HG02973 (cell line): Measurements from ENCODE around the gene ABCC1.

Experiments
- ATAC-seq: cut with Tn5 transposase; IDR thresholded peaks from one replicate; pipeline ENCODE4 v1.9.1; 2021; ENCODE audit warnings: moderate library complexity; ENCODE audit not compliant: unreplicated experiment

The ABCC1 gene

GRCh38 chr16:16073891-16074881 is 124.8 kb downstream of the ABCC1 start:
- ATAC-seq = no peak

GRCh38 chr16:16075488-16076422 is 126.3 kb downstream of the ABCC1 start:
- ATAC-seq = no peak

- ATAC-seq = no peak
These were observed 127.0 kb downstream of the ABCC1 start for GRCh38 chr16:16076423-16076813.

- ATAC-seq = no peak
These were observed 131.1 kb downstream of the ABCC1 start for GRCh38 chr16:16080465-16081065.

GRCh38 chr16:16081141-16081540 is 131.7 kb downstream of the ABCC1 start:
- no peak for ATAC-seq

GRCh38 chr16:16082255-16082654 is 132.8 kb downstream of the ABCC1 start:
- ATAC-seq = no peak

- ATAC-seq = no peak
These were observed 134.2 kb downstream of the ABCC1 start for GRCh38 chr16:16083421-16084156.

- ATAC-seq = no peak
These were observed 135.5 kb downstream of the ABCC1 start for GRCh38 chr16:16084874-16085273.

GRCh38 chr16:16086653-16087446 is 137.4 kb downstream of the ABCC1 start:
- no peak for ATAC-seq

GRCh38 chr16:16090238-16090637 is 140.8 kb downstream of the ABCC1 start:
- no peak for ATAC-seq

- ATAC-seq = no peak
These were observed 143.7 kb downstream of the ABCC1 start for GRCh38 chr16:16092925-16093627.

- ATAC-seq = no peak
These were observed 144.4 kb downstream of the ABCC1 start for GRCh38 chr16:16093628-16094332.

GRCh38 chr16:16095646-16096045 is 146.2 kb downstream of the ABCC1 start:
- no peak for ATAC-seq

GRCh38 chr16:16096121-16096857 is 146.9 kb downstream of the ABCC1 start:
- ATAC-seq = no peak

GRCh38 chr16:16096858-16097213 is 147.4 kb downstream of the ABCC1 start:
- no peak for ATAC-seq

GRCh38 chr16:16099320-16099719 is 149.9 kb downstream of the ABCC1 start:
- ATAC-seq = no peak

GRCh38 chr16:16100631-16101030 is 151.2 kb downstream of the ABCC1 start:
- no peak for ATAC-seq

GRCh38 chr16:16101585-16101984 is 152.2 kb downstream of the ABCC1 start:
- ATAC-seq = no peak
